Heart right ventricle (tissue), 16 donors: ENCODE measurements around the gene ZNF888. TPM values are rescaled to one million over a fixed set of nuclear protein-coding genes. Genes with fewer than 3 reads are reported as not detected.

Experiments
- ATAC-seq, 8 donors: fragments of 200-7000 bp; cut with Tn5 transposase; one replicate each; pipeline ENCODE4 v1.9.1; 2020; ENCODE audit warnings: mild to moderate bottlenecking in 8 of 8, moderate library complexity in 8 of 8, moderate number of reproducible peaks in 1 of 8
- DNase-seq, 2 donors: peaks; one replicate each; pipeline ENCODE4 v3.0.0-alpha.2; 2020
- H3K27ac ChIP-seq, 10 donors: fragments of 200-600 bp; sonication (generic) in 2 of 10; one replicate each; pipeline versions ENCODE4 v1.5.0 to v1.8.0; 2020 to 2022; ENCODE audit warnings: mild to moderate bottlenecking in 3 of 10
- H3K27me3 ChIP-seq, 7 donors: fragments of 200-600 bp; one replicate each; pipeline ENCODE4 v1.8.0; 2021 to 2022; ENCODE audit warnings: mild to moderate bottlenecking in 2 of 7
- H3K36me3 ChIP-seq, 9 donors: fragments of 200-600 bp; sonication (generic) in 1 of 9; one replicate each; pipeline versions ENCODE4 v1.5.0 to v1.8.0; 2020 to 2022; ENCODE audit warnings: mild to moderate bottlenecking in 2 of 9
- H3K4me1 ChIP-seq, 9 donors: fragments of 200-600 bp; sonication (generic) in 1 of 9; one replicate each; pipeline versions ENCODE4 v1.5.0 to v1.8.0; 2020 to 2022; ENCODE audit warnings: mild to moderate bottlenecking in 4 of 9
- H3K4me3 ChIP-seq, 10 donors: fragments of 200-600 bp; sonication (generic) in 2 of 10; one replicate each; pipeline versions ENCODE4 v1.5.0 to v1.8.0; 2020 to 2022; ENCODE audit warnings: mild to moderate bottlenecking in 7 of 10, moderate library complexity in 2 of 10
- H3K9me3 ChIP-seq, 11 donors: fragments of 200-600 bp in 10 of 11; sonication (generic) in 2 of 11; one replicate each; pipeline versions ENCODE4 v1.5.0 to v1.8.0; 2013 to 2022; ENCODE audit warnings: mild to moderate bottlenecking in 2 of 11, control low read depth in 1 of 11, moderate library complexity in 1 of 11
- CTCF ChIP-seq, 9 donors: fragments of 200-600 bp; sonication (generic) in 2 of 9; IDR thresholded peaks; one replicate each; pipeline versions ENCODE4 v1.5.0 to v1.8.0; 2021 to 2022; ENCODE audit warnings: antibody characterized with exemption in 9 of 9, mild to moderate bottlenecking in 5 of 9, moderate library complexity in 1 of 9
- WGBS, 2 donors: extraction: QIAGEN DNeasy Blood & Tissue Kit; methylation state at CpG; one replicate each; pipeline ENCODE4 v1.1.7; 2013; ENCODE audit warnings: inconsistent platforms in 1 of 2; 5-methylcytosine and 5-hydroxymethylcytosine counted together
- intact Hi-C, 10 donors: fragments of 100-400 bp; cut with DNase I; formaldehyde crosslinking; loops; one replicate each; pipeline versions ENCODE4 v1.11.1 to v1.14.2; 2022
- polyA plus RNA-seq, 2 donors: library from polyadenylated mRNA; stranded (reverse); fragments of 200-250 nt; gene quantifications; one replicate each; pipeline ENCODE4 v1.2.3, GENCODE V29; 2013
- total RNA-seq, 10 donors: library from RNA; stranded (reverse); fragmentation: NEBNext Ultra II Directional in 3 of 10; extraction: Animal tissue kit (Norgen Biotek cat#: 25700) in 3 of 10; gene quantifications; one replicate each; pipeline versions ENCODE4 v1.2.1 to v1.2.4, GENCODE V29; 2021 to 2023
- donor health status: Arrhythmogenic right ventricular cardiomyopathy.
- donor health status: ischemic (EF 13 %, LVEDD 7.1; RV severe dilation, severe dysfunction).
- donor health status: healthy with polysubstance abuse.
- donor health status: DM: no; HTN: yes; CAD: no.
- donor health status: DM: no; HTN: no; CAD: no.
- donor health status: ischemic (EF 25% LVEDD 6.9; RV normal size, moderate dysfunction).
- donor health status: ischemic (EF 25% LVEDD 5.7; RV mildly dilated, moderate dysfunction).
- donor health status: healthy.
- donor health status: DM: yes; HTN: yes; CAD: no.
- donor health status: Ischemic cardiomyopathy.
- donor health status: ischemic (EF 35%, LVEDD 5.7; RV mildly dilated, moderate dysfunction).
- donor health status: nonischemic (EF 11% LVEDD 7.7; RV severe dilation, severe dysfunction).
- donor health status: DM: yes; HTN: yes; CAD: no.
- donor health status: PGD.
- donor health status: ischemic (EF 29% LVEDD 5.4; RV normal size, mild dysfunction).
- donor health status: nonischemic (EF 23%, LVEDD 6.1; RV moderate dilation, normal function).

ZNF888 gene
- total and polyA plus RNA-seq, 12 donors, result 0.70 to 2.3 (median 1.4) TPM

- ATAC-seq (no peak), DNase-seq (no peak)
- 94 to 97% methylated on average over 10 of the region's 10 CpGs for WGBS, 2 donors
- Histone ChIP-seq H3K4me1 (peaks cover 0 to 10% (median 7%) of the 10 kb centered on the region in 9 donors), H3K27me3 (no peaks in the 10 kb centered on the region), H3K36me3 (peaks cover 0 to 76% (median 31%) of the 10 kb centered on the region in 9 donors), H3K9me3 (peaks cover 0 to 88% (median 3%) of the 10 kb centered on the region in 11 donors), H3K27ac (no peak overlapping the region), H3K4me3 (no peak overlapping the region)
- intact Hi-C loops, result no loop called here
- no peak for TF ChIP-seq CTCF (IDR thresholded peaks at IDR 0.05)
Observed at GRCh38 chr19:52956917-52957316, 33.7 kb upstream of the ZNF888 start.

- ATAC-seq, result no peak
- intact Hi-C loops, result no loop called here
- Histone ChIP-seq H3K27ac (no peak overlapping the region), H3K36me3 (peaks cover 5 to 63% (median 42%) of the 10 kb centered on the region in 9 donors), H3K9me3 (peaks cover 0 to 85% (median 30%) of the 10 kb centered on the region in 11 donors), H3K4me3 (no peak overlapping the region), H3K27me3 (no peaks in the 10 kb centered on the region), H3K4me1 (peaks cover 0 to 6% (median 0%) of the 10 kb centered on the region in 9 donors)
- TF ChIP-seq CTCF (IDR thresholded peaks at IDR 0.05), result no peak
- 0 to 100% methylated on average over 1 of the region's 1 CpG for WGBS, 2 donors
- DNase-seq, result no peak
Observed at GRCh38 chr19:52949422-52949821, 26.2 kb upstream of the ZNF888 start.

- 80 to 88% methylated on average over 13 of the region's 13 CpGs for WGBS, 2 donors
- peaks cover 0 to 11% (median 3%) of the 10 kb centered on the region in 9 donors for H3K4me1 ChIP-seq
- H3K27me3 ChIP-seq, result no peaks in the 10 kb centered on the region
- ATAC-seq (no peak), DNase-seq (no peak)
- H3K36me3 ChIP-seq, result peaks cover 5 to 53% (median 36%) of the 10 kb centered on the region in 9 donors
- intact Hi-C loops, result no loop called here
- TF ChIP-seq CTCF (IDR thresholded peaks at IDR 0.05), result no peak
- H3K4me3 ChIP-seq, result no peak overlapping the region
- H3K9me3 ChIP-seq, result peaks cover 0 to 77% (median 30%) of the 10 kb centered on the region in 11 donors
- H3K27ac ChIP-seq, result no peak overlapping the region
Observed at GRCh38 chr19:52948025-52948770, 25.0 kb upstream of the ZNF888 start.

GRCh38 chr19:52946322-52947310, 23.4 kb upstream of the ZNF888 start:
- Histone ChIP-seq H3K9me3 (peaks cover 0 to 62% (median 30%) of the 10 kb centered on the region in 11 donors), H3K36me3 (peaks cover 4 to 37% (median 21%) of the 10 kb centered on the region in 9 donors), H3K27ac (peak overlapping the region in 1 of 10 donors; percentile 28), H3K4me3 (peak overlapping the region in 3 of 10 donors; percentile 14 to 41 (median 35)), H3K4me1 (peaks cover 0 to 15% (median 9%) of the 10 kb centered on the region in 9 donors), H3K27me3 (no peaks in the 10 kb centered on the region)
- DNase-seq (peak in 1 of 2 donors; percentile 18), ATAC-seq (peak in 5 of 8 donors; percentile 50 to 80 (median 67))
- 23 to 33% methylated on average over 39 of the region's 39 CpGs for WGBS, 2 donors
- TF ChIP-seq CTCF (IDR thresholded peaks at IDR 0.05), result no peak
- intact Hi-C loops, result no loop called here
